ENCODE data around the gene PPP2R5B. TPM values are rescaled to one million over a fixed set of nuclear protein-coding genes. Genes with fewer than 3 reads are reported as not detected.
A peak's percentile ranks its signal among the peaks of the same experiment; 100 is the strongest.
"Not testable (repeated sequence)": the region's sequence is repeated elsewhere in the genome, so short reads cannot be mapped to it uniquely, and the experiment has no call there.

Gene PPP2R5B
- total RNA-seq, 1 donor from 2014 or later: 26.9 TPM

GRCh38 chr11:64971421-64972233 lies 47.1 kb downstream of the PPP2R5B start, which contains the start of gene MAJIN:
Gene MAJIN (minus strand): TSS chr11:64972108. CDS start chr11:64959405, 12,703 bp downstream.
- peak; percentile 28 for DNase-seq (ENCODE audit: low read depth)
- peak within 1 kb of the TSS; percentile 30 for H3K4me3 ChIP-seq (ENCODE audit: low read depth, low read length)
- H3K36me3 ChIP-seq (ENCODE audit: control insufficient read depth, insufficient read depth, low read length): no peaks in the 10 kb centered on the region
- no peak for TF ChIP-seq CTCF (IDR thresholded peaks at IDR 0.05; ENCODE audit: insufficient read depth, low read length, poor library complexity, severe bottlenecking)
- H3K27me3 ChIP-seq (ENCODE audit: control insufficient read depth, insufficient read depth, low read length): peaks cover 2% of the 10 kb centered on the region

GRCh38 chr11:64974124-64974523 lies 49.6 kb downstream of the PPP2R5B start:
- Histone ChIP-seq H3K4me3 (ENCODE audit: low read depth, low read length) (no peak overlapping the region), H3K27me3 (ENCODE audit: control insufficient read depth, insufficient read depth, low read length) (peaks cover 2% of the 10 kb centered on the region), H3K36me3 (ENCODE audit: control insufficient read depth, insufficient read depth, low read length) (no peaks in the 10 kb centered on the region)
- TF ChIP-seq CTCF (IDR thresholded peaks at IDR 0.05; ENCODE audit: insufficient read depth, low read length, poor library complexity, severe bottlenecking): no peak
- DNase-seq (ENCODE audit: low read depth): no peak

- Histone ChIP-seq H3K36me3 (ENCODE audit: control insufficient read depth, insufficient read depth, low read length) (no peaks in the 10 kb centered on the region), H3K4me3 (ENCODE audit: low read depth, low read length) (no peak overlapping the region), H3K27me3 (ENCODE audit: control insufficient read depth, insufficient read depth, low read length) (peaks cover 2% of the 10 kb centered on the region)
- no peak for DNase-seq (ENCODE audit: low read depth)
- no peak for TF ChIP-seq CTCF (IDR thresholded peaks at IDR 0.05; ENCODE audit: insufficient read depth, low read length, poor library complexity, severe bottlenecking)
Measured at GRCh38 chr11:64976651-64977050, 52.2 kb downstream of the PPP2R5B start.

- H3K4me3 ChIP-seq (ENCODE audit: low read depth, low read length); DNase-seq (ENCODE audit: low read depth); H3K27me3 ChIP-seq (ENCODE audit: control insufficient read depth, insufficient read depth, low read length); H3K36me3 ChIP-seq (ENCODE audit: control insufficient read depth, insufficient read depth, low read length): not testable (repeated sequence)
Measured at GRCh38 chr11:64983339-64983738, 58.9 kb downstream of the PPP2R5B start.

Other genes starting within 250 kb of the PPP2R5B start
- not detected in 2 replicates for gene NRXN2, start 201.5 kb upstream of the PPP2R5B start, total RNA-seq
- gene RASGRP2, start 180.5 kb upstream of the PPP2R5B start, total RNA-seq: 0.41 and 0.96 TPM in 2 replicates
- gene PYGM, start 164.7 kb upstream of the PPP2R5B start, total RNA-seq: 0.17 and 0.27 TPM in 2 replicates
- gene SF1, start 146.1 kb upstream of the PPP2R5B start, total RNA-seq: 194 and 216 TPM in 2 replicates
- 33.2 and 40.6 TPM in 2 replicates for gene MAP4K2, start 121.5 kb upstream of the PPP2R5B start, total RNA-seq
- gene MEN1, start 114.1 kb upstream of the PPP2R5B start, total RNA-seq: 24.6 and 28.5 TPM in 2 replicates
- gene CDC42BPG, start 80.0 kb upstream of the PPP2R5B start, total RNA-seq: 10.7 and 12.8 TPM in 2 replicates
- 87.7 and 100 TPM in 2 replicates for gene EHD1, start 46.1 kb upstream of the PPP2R5B start, total RNA-seq
- gene ATG2A, start 7.5 kb upstream of the PPP2R5B start, total RNA-seq: 24.8 and 28.6 TPM in 2 replicates
- gene GPHA2, start 11.2 kb downstream of the PPP2R5B start, total RNA-seq: not detected in 2 replicates
- 0.17 and 0.68 TPM in 2 replicates for gene MAJIN, start 47.4 kb downstream of the PPP2R5B start, total RNA-seq
- 1.1 and 7.3 TPM in 2 replicates for gene BATF2, start 72.3 kb downstream of the PPP2R5B start, total RNA-seq
- gene ARL2, start 89.5 kb downstream of the PPP2R5B start, total RNA-seq: 164 and 170 TPM in 2 replicates
- 21.6 and 28.8 TPM in 2 replicates for gene SNX15, start 102.8 kb downstream of the PPP2R5B start, total RNA-seq
- 25.5 and 32.0 TPM in 2 replicates for gene SAC3D1, start 116.5 kb downstream of the PPP2R5B start, total RNA-seq
- 13.2 and 21.7 TPM in 2 replicates for gene NAALADL1, start 133.9 kb downstream of the PPP2R5B start, total RNA-seq
- 4.9 and 6.9 TPM in 2 replicates for gene CDCA5, start 159.4 kb downstream of the PPP2R5B start, total RNA-seq
- 49.8 and 66.1 TPM in 2 replicates for gene ZFPL1, start 159.5 kb downstream of the PPP2R5B start, total RNA-seq
- 153 and 391 TPM in 2 replicates for gene VPS51, start 171.5 kb downstream of the PPP2R5B start, total RNA-seq
- 42.4 and 42.6 TPM in 2 replicates for gene TM7SF2, start 187.2 kb downstream of the PPP2R5B start, total RNA-seq
- gene ZNHIT2, start 193.0 kb downstream of the PPP2R5B start, total RNA-seq: 21.3 and 28.1 TPM in 2 replicates
- gene FAU, start 197.4 kb downstream of the PPP2R5B start, total RNA-seq: 595 and 710 TPM in 2 replicates
- gene MRPL49, start 197.6 kb downstream of the PPP2R5B start, total RNA-seq: 67.6 and 88.5 TPM in 2 replicates
- gene SYVN1, start 209.8 kb downstream of the PPP2R5B start, total RNA-seq: 23.4 and 31.0 TPM in 2 replicates
- gene SPDYC, start 245.5 kb downstream of the PPP2R5B start, total RNA-seq: not detected in 2 replicates